ENCODE results near the gene RBM27.

GRCh38 chr5:146173597-146173996 is 29.8 kb upstream of the RBM27 start:
- TF ChIP-seq CTCF (conservative IDR thresholded peaks at IDR 0.05) = no peak
- no peak for TF ChIP-seq ZFX (IDR thresholded peaks at IDR 0.05)
